Measurements from ENCODE around the gene PNPLA3.

Gene PNPLA3

GRCh38 chr22:43956805-43957463, 33.3 kb downstream of the PNPLA3 start:
- DNase-seq: no peak

DNA sequence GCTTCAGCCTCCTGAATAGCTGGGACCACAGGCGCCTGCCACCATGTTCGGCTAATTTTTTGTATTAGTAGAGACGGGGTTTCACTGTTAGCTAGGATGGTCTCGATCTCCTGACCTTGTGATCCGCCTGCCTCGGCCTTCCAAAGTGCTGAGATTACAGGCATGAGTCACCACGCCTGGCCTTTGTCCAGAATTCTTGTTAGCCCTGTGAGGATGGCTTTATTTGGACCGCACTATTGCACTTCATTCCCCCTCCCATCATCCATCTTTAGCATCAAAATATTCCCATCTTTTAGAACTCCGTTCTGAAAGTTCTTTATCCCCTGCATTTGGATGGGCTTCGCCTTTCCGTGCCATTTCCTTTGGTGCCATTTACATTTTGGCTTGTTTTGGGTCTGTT, 34.3 kb downstream of the PNPLA3 start:
- intact Hi-C loops (cut with DNase I; ENCODE audit: low total_unique reads): no loop called here
- no peak overlapping the region for H3K4me3 ChIP-seq
- H3K4me1 ChIP-seq: peaks cover 0 to 29% (median 24%) of the 10 kb centered on the region in 4 donors
- no peak for DNase-seq
- TF ChIP-seq, protein P1, sequence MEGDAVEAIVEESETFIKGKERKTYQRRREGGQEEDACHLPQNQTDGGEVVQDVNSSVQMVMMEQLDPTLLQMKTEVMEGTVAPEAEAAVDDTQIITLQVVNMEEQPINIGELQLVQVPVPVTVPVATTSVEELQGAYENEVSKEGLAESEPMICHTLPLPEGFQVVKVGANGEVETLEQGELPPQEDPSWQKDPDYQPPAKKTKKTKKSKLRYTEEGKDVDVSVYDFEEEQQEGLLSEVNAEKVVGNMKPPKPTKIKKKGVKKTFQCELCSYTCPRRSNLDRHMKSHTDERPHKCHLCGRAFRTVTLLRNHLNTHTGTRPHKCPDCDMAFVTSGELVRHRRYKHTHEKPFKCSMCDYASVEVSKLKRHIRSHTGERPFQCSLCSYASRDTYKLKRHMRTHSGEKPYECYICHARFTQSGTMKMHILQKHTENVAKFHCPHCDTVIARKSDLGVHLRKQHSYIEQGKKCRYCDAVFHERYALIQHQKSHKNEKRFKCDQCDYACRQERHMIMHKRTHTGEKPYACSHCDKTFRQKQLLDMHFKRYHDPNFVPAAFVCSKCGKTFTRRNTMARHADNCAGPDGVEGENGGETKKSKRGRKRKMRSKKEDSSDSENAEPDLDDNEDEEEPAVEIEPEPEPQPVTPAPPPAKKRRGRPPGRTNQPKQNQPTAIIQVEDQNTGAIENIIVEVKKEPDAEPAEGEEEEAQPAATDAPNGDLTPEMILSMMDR (IDR thresholded peaks at IDR 0.05): no peak
- no peaks in the 10 kb centered on the region for H3K36me3 ChIP-seq
- peaks cover 0 to 4% of the 10 kb centered on the region in 2 donors for H3K27me3 ChIP-seq
- no peak overlapping the region for H3K27ac ChIP-seq
- no peaks in the 10 kb centered on the region for H3K9me3 ChIP-seq

More at GRCh38 chr22:43956805-43957463, 33.3 kb downstream of the PNPLA3 start:
- Histone ChIP-seq H3K27ac (no peak overlapping the region), H3K9me3 (no peaks in the 10 kb centered on the region), H3K36me3 (no peaks in the 10 kb centered on the region), H3K27me3 (peaks cover 0 to 10% of the 10 kb centered on the region in 2 donors), H3K4me3 (no peak overlapping the region), H3K4me1 (peaks cover 0 to 29% (median 24%) of the 10 kb centered on the region in 4 donors)
- TF ChIP-seq, protein P1 (IDR thresholded peaks at IDR 0.05): no peak
- intact Hi-C loops (cut with DNase I; ENCODE audit: low total_unique reads): no loop called here

DNA sequence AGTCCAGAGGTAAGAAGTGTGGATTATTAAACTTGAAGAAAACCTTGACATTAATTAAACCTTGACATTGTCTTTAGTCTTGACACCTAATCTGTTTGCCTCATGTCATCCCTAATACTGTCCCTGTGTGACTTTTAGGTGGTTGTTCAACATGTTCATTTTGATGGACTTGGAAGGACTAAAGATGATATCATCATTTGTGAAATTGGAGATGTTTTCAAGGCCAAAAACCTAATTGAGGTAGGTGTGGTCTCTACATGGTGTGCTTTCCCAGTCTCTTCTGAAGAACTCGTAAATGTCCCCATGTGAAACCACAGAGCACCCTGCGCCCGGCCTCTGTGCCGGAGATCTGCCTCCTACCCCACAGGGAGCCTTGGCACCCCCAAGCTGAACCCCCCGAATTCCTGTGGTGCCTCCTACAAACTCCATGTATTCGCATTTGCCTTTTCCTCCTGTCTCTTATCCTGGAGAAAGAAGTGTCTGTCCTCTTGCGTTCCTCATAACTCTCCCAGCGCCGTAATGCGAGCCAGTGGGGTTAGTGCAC, 40.8 kb downstream of the PNPLA3 start:
- H3K9me3 ChIP-seq: no peaks in the 10 kb centered on the region
- H3K4me1 ChIP-seq: no peaks in the 10 kb centered on the region
- H3K4me3 ChIP-seq: no peak overlapping the region
- peaks cover 61 to 65% (median 61%) of the 10 kb centered on the region in 3 donors for H3K36me3 ChIP-seq
- no peak for DNase-seq
- H3K27ac ChIP-seq: no peak overlapping the region
- no peaks in the 10 kb centered on the region for H3K27me3 ChIP-seq
- intact Hi-C loops (cut with DNase I; ENCODE audit: low total_unique reads): no loop called here
- TF ChIP-seq, protein P1 (IDR thresholded peaks at IDR 0.05): no peak

GRCh38 chr22:43967069-43967468, 43.5 kb downstream of the PNPLA3 start:
- no peaks in the 10 kb centered on the region for H3K4me1 ChIP-seq
- intact Hi-C loops (cut with DNase I; ENCODE audit: low total_unique reads): no loop called here
- TF ChIP-seq, protein P1 (IDR thresholded peaks at IDR 0.05): no peak

DNA sequence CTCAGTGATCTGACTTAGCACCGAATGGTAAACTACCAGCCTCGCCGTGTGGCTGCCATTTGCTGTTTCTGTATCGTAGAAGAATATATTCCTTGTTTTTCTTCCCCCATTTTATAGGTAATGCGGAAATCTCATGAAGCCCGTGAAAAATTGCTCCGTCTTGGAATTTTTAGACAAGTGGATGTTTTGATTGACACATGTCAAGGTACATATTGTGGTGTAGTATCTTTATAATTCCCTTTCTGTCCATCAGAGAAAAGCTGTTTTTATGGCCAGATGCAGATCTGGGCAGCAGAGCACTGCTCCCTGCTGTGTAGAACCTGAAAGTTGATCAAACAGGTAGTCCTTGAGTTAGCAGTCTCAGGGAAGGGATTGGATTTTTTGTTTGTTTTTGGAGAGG, 45.0 kb downstream of the PNPLA3 start:
- intact Hi-C loops (cut with DNase I; ENCODE audit: low total_unique reads): no loop called here
- TF ChIP-seq, protein P1 (IDR thresholded peaks at IDR 0.05): no peak
- no peaks in the 10 kb centered on the region for H3K27me3 ChIP-seq
- peaks cover 73 to 98% (median 93%) of the 10 kb centered on the region in 3 donors for H3K36me3 ChIP-seq
- no peaks in the 10 kb centered on the region for H3K4me1 ChIP-seq
- DNase-seq: no peak
- H3K27ac ChIP-seq: no peak overlapping the region
- H3K4me3 ChIP-seq: no peak overlapping the region
- H3K9me3 ChIP-seq: no peaks in the 10 kb centered on the region

More at GRCh38 chr22:43967069-43967468, 43.5 kb downstream of the PNPLA3 start:
- no peak for DNase-seq
- H3K36me3 ChIP-seq: peaks cover 65 to 90% (median 85%) of the 10 kb centered on the region in 3 donors
- no peaks in the 10 kb centered on the region for H3K27me3 ChIP-seq
- H3K27ac ChIP-seq: no peak overlapping the region
- H3K9me3 ChIP-seq: no peaks in the 10 kb centered on the region
- no peak overlapping the region for H3K4me3 ChIP-seq
